H1 (cell line): Measurements from ENCODE around the gene SPOP. TPM values are rescaled to one million over a fixed set of nuclear protein-coding genes. Genes with fewer than 3 reads are reported as not detected.

Source experiments
- KDM5A ChIP-seq: fragments of 200-600 bp; IDR thresholded peaks from 2 replicates; pipeline ENCODE4 v1.7.1; 2012; ENCODE audit warnings: mild to moderate bottlenecking, low read length, inconsistent platforms, mixed read lengths
- PHF8 ChIP-seq: fragments of 200-600 bp; sonication (generic); conservative IDR thresholded peaks from 2 replicates; pipeline ENCODE4 v1.7.1; 2012; ENCODE audit warnings: low read depth, mild to moderate bottlenecking, inconsistent platforms, low read length, moderate library complexity
- SP2 ChIP-seq: IDR thresholded peaks from 2 replicates; pipeline ENCODE4 v1.6.1; 2012; ENCODE audit warnings: mild to moderate bottlenecking, low read length, inconsistent platforms
- polyA plus RNA-seq, 7 experiments: library from polyadenylated mRNA; depleted of rRNA in 3 of 7; stranded (reverse) in 5 of 7; unstranded in 2 of 7; fragments of >200 nt in 5 of 7; fragments of 200-250 nt in 2 of 7; gene quantifications; 1 replicate in 5 of 7; 2 replicates in 1 of 7; 4 replicates in 1 of 7; pipeline versions ENCODE4 v1.2.1 to v1.2.3, GENCODE V29; 2011 to 2013; ENCODE audit warnings: missing spikeins in 2 of 7, mixed read lengths in 2 of 7
- total RNA-seq: library from RNA; stranded (reverse); fragmentation: NEBNext Ultra II Directional; extraction: Animal tissue kit (Norgen Biotek cat#: 25700); gene quantifications from 2 replicates; pipeline ENCODE4 v1.2.1, GENCODE V29; 2021
- TF ChIP-seq, protein P1 (sequence below): fragments of 300-600 bp; sonication (generic); IDR thresholded peaks from 2 replicates; pipeline ENCODE4 v1.7.1; 2012; ENCODE audit warnings: low read length, moderate library complexity, mild to moderate bottlenecking, inconsistent platforms; ENCODE audit not compliant: insufficient replicate concordance

The SPOP gene
- total and polyA plus RNA-seq, 2 of the 8 experiments (the other 6 are each of a cell fraction or from before 2014, with no cell fraction given): 13.3 to 25.6 TPM

DNA sequence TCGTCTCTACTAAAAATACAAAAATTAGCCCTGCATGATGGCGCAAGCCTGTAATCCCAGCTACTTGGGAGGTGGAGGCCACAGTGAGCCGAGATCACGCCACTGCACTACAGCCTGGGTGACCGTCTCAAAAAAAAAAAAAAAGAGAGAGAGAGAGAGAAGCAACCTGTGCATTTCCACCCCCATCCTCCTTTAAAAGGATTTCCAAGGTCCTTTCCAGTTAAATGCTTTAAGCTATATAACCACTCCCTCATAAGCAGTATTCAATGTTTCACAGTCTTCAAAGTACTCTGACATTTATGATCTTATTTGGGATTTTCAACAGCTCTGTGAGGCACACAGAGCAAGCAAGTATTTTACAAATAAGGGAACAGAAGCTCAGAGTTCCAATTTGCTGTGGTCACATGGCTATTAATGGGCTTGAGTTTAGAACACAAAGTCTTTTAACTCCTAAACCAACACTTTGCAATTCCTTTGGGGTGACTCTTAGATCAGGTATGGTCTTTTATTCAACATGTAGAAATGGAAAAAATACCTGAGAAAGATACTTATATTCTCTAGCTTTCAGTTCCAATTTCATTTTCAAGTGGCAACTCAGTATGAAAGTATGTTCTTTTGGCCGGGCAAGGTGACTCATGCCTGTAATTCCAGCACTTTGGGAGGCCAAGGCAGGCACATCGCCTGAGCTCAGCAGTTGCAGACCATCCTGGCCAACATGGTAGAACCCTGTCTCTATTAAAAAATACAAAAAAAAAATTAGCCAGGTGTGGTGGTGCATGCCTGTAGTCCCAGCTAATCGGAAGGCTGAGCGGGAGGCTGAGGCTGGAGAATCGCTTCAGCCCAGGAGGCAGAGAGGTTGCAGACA is 31.3 kb downstream of the SPOP start (continued):
- TF ChIP-seq, protein P1, sequence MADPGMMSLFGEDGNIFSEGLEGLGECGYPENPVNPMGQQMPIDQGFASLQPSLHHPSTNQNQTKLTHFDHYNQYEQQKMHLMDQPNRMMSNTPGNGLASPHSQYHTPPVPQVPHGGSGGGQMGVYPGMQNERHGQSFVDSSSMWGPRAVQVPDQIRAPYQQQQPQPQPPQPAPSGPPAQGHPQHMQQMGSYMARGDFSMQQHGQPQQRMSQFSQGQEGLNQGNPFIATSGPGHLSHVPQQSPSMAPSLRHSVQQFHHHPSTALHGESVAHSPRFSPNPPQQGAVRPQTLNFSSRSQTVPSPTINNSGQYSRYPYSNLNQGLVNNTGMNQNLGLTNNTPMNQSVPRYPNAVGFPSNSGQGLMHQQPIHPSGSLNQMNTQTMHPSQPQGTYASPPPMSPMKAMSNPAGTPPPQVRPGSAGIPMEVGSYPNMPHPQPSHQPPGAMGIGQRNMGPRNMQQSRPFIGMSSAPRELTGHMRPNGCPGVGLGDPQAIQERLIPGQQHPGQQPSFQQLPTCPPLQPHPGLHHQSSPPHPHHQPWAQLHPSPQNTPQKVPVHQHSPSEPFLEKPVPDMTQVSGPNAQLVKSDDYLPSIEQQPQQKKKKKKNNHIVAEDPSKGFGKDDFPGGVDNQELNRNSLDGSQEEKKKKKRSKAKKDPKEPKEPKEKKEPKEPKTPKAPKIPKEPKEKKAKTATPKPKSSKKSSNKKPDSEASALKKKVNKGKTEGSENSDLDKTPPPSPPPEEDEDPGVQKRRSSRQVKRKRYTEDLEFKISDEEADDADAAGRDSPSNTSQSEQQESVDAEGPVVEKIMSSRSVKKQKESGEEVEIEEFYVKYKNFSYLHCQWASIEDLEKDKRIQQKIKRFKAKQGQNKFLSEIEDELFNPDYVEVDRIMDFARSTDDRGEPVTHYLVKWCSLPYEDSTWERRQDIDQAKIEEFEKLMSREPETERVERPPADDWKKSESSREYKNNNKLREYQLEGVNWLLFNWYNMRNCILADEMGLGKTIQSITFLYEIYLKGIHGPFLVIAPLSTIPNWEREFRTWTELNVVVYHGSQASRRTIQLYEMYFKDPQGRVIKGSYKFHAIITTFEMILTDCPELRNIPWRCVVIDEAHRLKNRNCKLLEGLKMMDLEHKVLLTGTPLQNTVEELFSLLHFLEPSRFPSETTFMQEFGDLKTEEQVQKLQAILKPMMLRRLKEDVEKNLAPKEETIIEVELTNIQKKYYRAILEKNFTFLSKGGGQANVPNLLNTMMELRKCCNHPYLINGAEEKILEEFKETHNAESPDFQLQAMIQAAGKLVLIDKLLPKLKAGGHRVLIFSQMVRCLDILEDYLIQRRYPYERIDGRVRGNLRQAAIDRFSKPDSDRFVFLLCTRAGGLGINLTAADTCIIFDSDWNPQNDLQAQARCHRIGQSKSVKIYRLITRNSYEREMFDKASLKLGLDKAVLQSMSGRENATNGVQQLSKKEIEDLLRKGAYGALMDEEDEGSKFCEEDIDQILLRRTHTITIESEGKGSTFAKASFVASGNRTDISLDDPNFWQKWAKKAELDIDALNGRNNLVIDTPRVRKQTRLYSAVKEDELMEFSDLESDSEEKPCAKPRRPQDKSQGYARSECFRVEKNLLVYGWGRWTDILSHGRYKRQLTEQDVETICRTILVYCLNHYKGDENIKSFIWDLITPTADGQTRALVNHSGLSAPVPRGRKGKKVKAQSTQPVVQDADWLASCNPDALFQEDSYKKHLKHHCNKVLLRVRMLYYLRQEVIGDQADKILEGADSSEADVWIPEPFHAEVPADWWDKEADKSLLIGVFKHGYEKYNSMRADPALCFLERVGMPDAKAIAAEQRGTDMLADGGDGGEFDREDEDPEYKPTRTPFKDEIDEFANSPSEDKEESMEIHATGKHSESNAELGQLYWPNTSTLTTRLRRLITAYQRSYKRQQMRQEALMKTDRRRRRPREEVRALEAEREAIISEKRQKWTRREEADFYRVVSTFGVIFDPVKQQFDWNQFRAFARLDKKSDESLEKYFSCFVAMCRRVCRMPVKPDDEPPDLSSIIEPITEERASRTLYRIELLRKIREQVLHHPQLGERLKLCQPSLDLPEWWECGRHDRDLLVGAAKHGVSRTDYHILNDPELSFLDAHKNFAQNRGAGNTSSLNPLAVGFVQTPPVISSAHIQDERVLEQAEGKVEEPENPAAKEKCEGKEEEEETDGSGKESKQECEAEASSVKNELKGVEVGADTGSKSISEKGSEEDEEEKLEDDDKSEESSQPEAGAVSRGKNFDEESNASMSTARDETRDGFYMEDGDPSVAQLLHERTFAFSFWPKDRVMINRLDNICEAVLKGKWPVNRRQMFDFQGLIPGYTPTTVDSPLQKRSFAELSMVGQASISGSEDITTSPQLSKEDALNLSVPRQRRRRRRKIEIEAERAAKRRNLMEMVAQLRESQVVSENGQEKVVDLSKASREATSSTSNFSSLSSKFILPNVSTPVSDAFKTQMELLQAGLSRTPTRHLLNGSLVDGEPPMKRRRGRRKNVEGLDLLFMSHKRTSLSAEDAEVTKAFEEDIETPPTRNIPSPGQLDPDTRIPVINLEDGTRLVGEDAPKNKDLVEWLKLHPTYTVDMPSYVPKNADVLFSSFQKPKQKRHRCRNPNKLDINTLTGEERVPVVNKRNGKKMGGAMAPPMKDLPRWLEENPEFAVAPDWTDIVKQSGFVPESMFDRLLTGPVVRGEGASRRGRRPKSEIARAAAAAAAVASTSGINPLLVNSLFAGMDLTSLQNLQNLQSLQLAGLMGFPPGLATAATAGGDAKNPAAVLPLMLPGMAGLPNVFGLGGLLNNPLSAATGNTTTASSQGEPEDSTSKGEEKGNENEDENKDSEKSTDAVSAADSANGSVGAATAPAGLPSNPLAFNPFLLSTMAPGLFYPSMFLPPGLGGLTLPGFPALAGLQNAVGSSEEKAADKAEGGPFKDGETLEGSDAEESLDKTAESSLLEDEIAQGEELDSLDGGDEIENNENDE: no peak
- TF ChIP-seq PHF8 (no peak), KDM5A (no peak), SP2 (no peak)
